HG02798 (cell line): ENCODE measurements around the gene SFPQ.
"Not testable (repeated sequence)": the region's sequence is repeated elsewhere in the genome, so short reads cannot be mapped to it uniquely, and the experiment has no call there.

Source experiments
- ATAC-seq: cut with Tn5 transposase; IDR thresholded peaks from one replicate; pipeline ENCODE4 v1.9.1; 2021; ENCODE audit warnings: mild to moderate bottlenecking; ENCODE audit not compliant: unreplicated experiment, poor library complexity

Gene SFPQ

GRCh38 chr1:35145892-35146549 lies 46.9 kb downstream of the SFPQ start:
- not testable (repeated sequence) for ATAC-seq

- no peak for ATAC-seq
Measured at GRCh38 chr1:35143737-35144508, 49.0 kb downstream of the SFPQ start.

GRCh38 chr1:35142728-35143127 lies 50.2 kb downstream of the SFPQ start:
- ATAC-seq = not testable (repeated sequence)

- not testable (repeated sequence) for ATAC-seq
Measured at GRCh38 chr1:35142294-35142693, 50.7 kb downstream of the SFPQ start.

- not testable (repeated sequence) for ATAC-seq
Measured at GRCh38 chr1:35137590-35137989, 55.4 kb downstream of the SFPQ start.

GRCh38 chr1:35136780-35137179 lies 56.2 kb downstream of the SFPQ start:
- no peak for ATAC-seq
